Mesothelial cell of epicardium (in vitro differentiated cells): Measurements from ENCODE around the gene VWA5B1. TPM values are rescaled to one million over a fixed set of nuclear protein-coding genes. Genes with fewer than 3 reads are reported as not detected.

Experiments used
- DNase-seq, 2 experiments: peaks; one replicate each; pipeline ENCODE4 v3.0.0; 2021; ENCODE audit warnings: low spot score in 2 of 2; ENCODE audit not compliant: unreplicated experiment in 2 of 2
- H3K27ac Mint-ChIP-seq: 2 replicates; pipeline ENCODE4 v1.8.0; 2021; ENCODE audit warnings: mixed read lengths
- H3K27me3 Mint-ChIP-seq: 2 replicates; pipeline ENCODE4 v1.8.0; 2021; ENCODE audit warnings: low read depth, mixed read lengths
- H3K36me3 Mint-ChIP-seq: 2 replicates; pipeline ENCODE4 v1.8.0; 2021; ENCODE audit warnings: mixed read lengths
- H3K4me1 Mint-ChIP-seq: 2 replicates; pipeline ENCODE4 v1.8.0; 2021; ENCODE audit warnings: mixed read lengths
- H3K4me3 Mint-ChIP-seq: 2 replicates; pipeline ENCODE4 v1.8.0; 2021; ENCODE audit warnings: mild to moderate bottlenecking, moderate library complexity, mixed read lengths
- H3K9me3 Mint-ChIP-seq: 2 replicates; pipeline ENCODE4 v1.8.0; 2021; ENCODE audit warnings: mixed read lengths
- total RNA-seq: library from RNA; stranded (reverse); gene quantifications from 3 replicates; pipeline ENCODE4 v1.2.1, GENCODE V29; 2021
- TF ChIP-seq, protein P1 (sequence below): fragments of 200-600 bp; sonication (generic); IDR thresholded peaks from one replicate; pipeline ENCODE4 v1.5.0; 2021; ENCODE audit warnings: antibody characterized with exemption; ENCODE audit not compliant: unreplicated experiment

VWA5B1 gene
- total RNA-seq, 1 donor from 2014 or later, result 0.25 TPM

DNA sequence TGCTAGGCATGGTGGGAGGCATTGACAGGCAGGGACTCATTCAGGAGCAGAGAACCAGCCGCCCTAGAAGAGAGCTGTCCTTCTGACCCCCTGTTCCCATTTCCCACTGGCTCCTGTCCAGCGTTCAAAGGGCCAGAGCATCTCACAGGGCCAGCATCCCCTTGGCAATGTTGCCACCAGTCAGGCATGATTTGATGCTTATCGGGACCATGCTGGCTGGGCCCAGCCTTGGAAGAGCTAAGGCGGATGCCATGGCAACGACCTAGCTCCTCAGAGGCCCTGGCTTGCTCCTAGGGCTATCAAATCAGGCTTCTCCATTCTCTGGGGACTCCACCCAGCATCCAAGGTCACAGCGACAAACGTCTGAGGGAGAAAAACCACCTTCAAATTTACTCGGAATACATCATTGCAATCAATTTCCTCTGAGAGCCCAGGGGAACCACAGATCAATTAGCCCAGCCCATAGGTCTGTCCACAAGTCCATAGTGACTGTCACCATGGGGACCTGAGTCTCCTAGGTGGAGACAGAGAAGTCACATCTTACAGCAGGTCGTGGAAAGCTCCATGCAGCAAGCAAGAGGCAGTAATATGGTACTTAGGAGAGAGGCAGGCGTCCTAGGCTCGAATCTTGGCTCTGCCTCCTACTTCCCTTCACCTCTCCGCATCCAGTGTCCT, 14.1 kb upstream of the VWA5B1 start:
- TF ChIP-seq, protein P1, sequence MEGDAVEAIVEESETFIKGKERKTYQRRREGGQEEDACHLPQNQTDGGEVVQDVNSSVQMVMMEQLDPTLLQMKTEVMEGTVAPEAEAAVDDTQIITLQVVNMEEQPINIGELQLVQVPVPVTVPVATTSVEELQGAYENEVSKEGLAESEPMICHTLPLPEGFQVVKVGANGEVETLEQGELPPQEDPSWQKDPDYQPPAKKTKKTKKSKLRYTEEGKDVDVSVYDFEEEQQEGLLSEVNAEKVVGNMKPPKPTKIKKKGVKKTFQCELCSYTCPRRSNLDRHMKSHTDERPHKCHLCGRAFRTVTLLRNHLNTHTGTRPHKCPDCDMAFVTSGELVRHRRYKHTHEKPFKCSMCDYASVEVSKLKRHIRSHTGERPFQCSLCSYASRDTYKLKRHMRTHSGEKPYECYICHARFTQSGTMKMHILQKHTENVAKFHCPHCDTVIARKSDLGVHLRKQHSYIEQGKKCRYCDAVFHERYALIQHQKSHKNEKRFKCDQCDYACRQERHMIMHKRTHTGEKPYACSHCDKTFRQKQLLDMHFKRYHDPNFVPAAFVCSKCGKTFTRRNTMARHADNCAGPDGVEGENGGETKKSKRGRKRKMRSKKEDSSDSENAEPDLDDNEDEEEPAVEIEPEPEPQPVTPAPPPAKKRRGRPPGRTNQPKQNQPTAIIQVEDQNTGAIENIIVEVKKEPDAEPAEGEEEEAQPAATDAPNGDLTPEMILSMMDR, result no peak
- Mint-ChIP-seq H3K4me3 (no peak overlapping the region), H3K9me3 (peaks cover 9% of the 10 kb centered on the region), H3K4me1 (peaks cover 23% of the 10 kb centered on the region), H3K27me3 (peaks cover 38% of the 10 kb centered on the region), H3K27ac (no peak overlapping the region), H3K36me3 (peaks cover 2% of the 10 kb centered on the region)
- DNase-seq, result no peak

DNA sequence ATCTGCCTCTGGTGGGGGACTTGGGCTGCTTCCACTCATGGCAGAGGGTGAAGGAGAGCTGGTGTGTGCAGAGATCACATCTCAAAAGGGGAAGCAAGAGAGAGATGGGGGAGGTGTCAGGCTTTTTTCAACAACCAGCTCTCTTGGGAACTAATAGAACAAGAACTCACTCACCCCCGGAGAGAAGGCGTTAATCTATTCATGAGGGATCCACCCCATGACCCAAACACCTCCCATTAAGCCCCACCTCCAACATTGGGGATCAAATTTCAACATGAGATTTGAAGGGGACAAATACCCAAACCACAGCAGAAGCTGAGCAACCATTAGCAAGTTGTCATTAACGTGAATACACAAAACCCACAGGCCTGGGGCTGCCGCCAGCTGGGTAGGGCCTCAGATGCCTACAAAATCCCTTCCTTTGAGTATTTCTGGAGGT, 12.0 kb upstream of the VWA5B1 start:
- H3K27me3 Mint-ChIP-seq, result peaks cover 40% of the 10 kb centered on the region
- peaks cover 30% of the 10 kb centered on the region for H3K4me1 Mint-ChIP-seq
- TF ChIP-seq, protein P1, result no peak
- no peak overlapping the region for H3K27ac Mint-ChIP-seq
- H3K9me3 Mint-ChIP-seq, result peaks cover 9% of the 10 kb centered on the region
- no peak overlapping the region for H3K4me3 Mint-ChIP-seq
- H3K36me3 Mint-ChIP-seq, result peaks cover 2% of the 10 kb centered on the region
- DNase-seq, result no peak

DNA sequence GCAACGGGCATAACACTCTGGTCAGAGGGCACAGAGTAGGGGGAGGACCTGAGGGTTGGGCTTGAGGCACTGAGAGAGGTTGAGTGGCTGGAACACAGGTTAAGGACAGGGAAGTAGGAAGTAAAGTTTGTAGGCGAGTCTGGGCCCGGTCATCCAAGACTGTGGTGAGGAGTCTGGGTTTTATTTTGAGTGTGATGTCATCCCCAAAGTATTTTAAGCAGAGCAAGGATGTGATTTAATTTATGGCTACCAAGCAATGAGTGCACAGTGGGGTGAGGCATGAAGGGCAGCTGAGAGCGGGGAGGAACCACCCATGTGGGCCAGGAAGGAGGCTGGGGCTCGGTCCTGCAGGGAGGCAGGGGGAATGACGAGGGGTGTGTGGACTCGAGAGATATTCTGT, 11.2 kb upstream of the VWA5B1 start:
- peaks cover 2% of the 10 kb centered on the region for H3K36me3 Mint-ChIP-seq
- TF ChIP-seq, protein P1, result no peak
- H3K27ac Mint-ChIP-seq, result no peak overlapping the region
- H3K4me3 Mint-ChIP-seq, result no peak overlapping the region
- H3K9me3 Mint-ChIP-seq, result peaks cover 9% of the 10 kb centered on the region
- peaks cover 44% of the 10 kb centered on the region for H3K27me3 Mint-ChIP-seq
- no peak for DNase-seq
- H3K4me1 Mint-ChIP-seq, result peaks cover 30% of the 10 kb centered on the region

DNA sequence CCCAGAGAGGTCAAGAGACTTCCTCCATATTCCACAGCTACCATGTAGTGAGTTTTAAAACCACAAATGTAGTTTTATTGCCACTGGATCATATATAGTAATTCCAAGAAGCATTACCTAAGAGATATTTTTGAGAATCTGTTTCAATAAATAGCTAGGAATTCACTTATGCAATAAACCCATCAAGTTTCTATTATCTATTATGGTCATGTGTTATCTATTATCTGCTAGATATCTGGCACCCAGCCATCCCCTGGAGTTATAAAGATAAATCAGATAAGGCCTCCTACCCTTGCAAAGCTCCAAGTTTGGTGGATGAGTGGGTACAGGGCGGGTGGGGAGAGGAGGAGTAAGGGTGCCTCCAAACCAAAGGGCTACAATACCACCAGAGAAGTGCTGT, 10.3 kb upstream of the VWA5B1 start:
- no peak overlapping the region for H3K4me3 Mint-ChIP-seq
- DNase-seq, result no peak
- H3K9me3 Mint-ChIP-seq, result peaks cover 16% of the 10 kb centered on the region
- H3K27ac Mint-ChIP-seq, result peak overlapping the region; percentile 84
- TF ChIP-seq, protein P1, result no peak
- H3K4me1 Mint-ChIP-seq, result peaks cover 30% of the 10 kb centered on the region
- peaks cover 50% of the 10 kb centered on the region for H3K27me3 Mint-ChIP-seq
- peaks cover 2% of the 10 kb centered on the region for H3K36me3 Mint-ChIP-seq

DNA sequence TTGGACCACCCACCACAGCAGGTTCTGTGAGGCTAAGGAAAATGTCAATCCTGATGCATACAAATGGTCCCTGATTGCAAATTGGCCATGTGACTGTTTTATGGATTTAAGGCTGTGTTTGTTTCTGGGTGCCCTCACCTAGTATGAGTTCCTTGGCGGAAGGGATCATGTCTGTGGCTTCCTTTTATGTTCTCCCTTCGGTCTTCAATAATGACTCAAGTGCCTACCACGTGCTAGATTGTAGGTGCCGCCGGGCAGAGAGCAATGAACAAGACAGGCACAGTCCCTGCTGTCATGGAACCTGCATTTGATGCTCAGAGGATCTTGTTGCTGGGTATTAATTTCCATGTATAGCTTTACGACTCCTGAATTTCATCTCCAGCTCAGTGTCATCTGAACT, 9.8 kb upstream of the VWA5B1 start:
- H3K27me3 Mint-ChIP-seq, result peaks cover 50% of the 10 kb centered on the region

More for the DNA sequence above, 9.8 kb upstream of the VWA5B1 start:
- Mint-ChIP-seq H3K36me3 (peaks cover 2% of the 10 kb centered on the region), H3K27ac (no peak overlapping the region), H3K4me3 (no peak overlapping the region), H3K4me1 (peaks cover 30% of the 10 kb centered on the region), H3K9me3 (peaks cover 22% of the 10 kb centered on the region)
- DNase-seq, result no peak
- TF ChIP-seq, protein P1, result no peak
